GM11168 (cell line): ENCODE data around the gene GCK.

Experiments used
- in situ Hi-C: fragments of 300-500 bp; cut with MboI; formaldehyde crosslinking; loops from one replicate; pipeline ENCODE4 v1.12.0; 2022; ENCODE audit warnings: low sequenced_read_pairs; ENCODE audit not compliant: unreplicated experiment

Gene GCK

DNA sequence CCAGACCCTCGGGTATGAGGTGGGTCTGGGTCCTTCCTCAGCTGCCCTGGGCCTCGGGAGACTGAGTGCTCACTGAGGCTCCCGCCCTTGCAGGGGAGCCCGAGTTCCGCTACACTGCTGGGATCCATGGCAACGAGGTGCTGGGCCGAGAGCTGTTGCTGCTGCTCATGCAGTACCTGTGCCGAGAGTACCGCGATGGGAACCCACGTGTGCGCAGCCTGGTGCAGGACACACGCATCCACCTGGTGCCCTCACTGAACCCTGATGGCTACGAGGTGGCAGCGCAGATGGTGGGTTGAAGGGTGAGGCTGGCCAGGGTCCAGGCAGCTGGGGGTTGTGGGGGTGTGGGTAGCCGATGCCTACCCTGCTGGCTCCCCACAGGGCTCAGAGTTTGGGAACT lies 77.5 kb downstream of the GCK start:
- in situ Hi-C loops, result no loop called here

DNA sequence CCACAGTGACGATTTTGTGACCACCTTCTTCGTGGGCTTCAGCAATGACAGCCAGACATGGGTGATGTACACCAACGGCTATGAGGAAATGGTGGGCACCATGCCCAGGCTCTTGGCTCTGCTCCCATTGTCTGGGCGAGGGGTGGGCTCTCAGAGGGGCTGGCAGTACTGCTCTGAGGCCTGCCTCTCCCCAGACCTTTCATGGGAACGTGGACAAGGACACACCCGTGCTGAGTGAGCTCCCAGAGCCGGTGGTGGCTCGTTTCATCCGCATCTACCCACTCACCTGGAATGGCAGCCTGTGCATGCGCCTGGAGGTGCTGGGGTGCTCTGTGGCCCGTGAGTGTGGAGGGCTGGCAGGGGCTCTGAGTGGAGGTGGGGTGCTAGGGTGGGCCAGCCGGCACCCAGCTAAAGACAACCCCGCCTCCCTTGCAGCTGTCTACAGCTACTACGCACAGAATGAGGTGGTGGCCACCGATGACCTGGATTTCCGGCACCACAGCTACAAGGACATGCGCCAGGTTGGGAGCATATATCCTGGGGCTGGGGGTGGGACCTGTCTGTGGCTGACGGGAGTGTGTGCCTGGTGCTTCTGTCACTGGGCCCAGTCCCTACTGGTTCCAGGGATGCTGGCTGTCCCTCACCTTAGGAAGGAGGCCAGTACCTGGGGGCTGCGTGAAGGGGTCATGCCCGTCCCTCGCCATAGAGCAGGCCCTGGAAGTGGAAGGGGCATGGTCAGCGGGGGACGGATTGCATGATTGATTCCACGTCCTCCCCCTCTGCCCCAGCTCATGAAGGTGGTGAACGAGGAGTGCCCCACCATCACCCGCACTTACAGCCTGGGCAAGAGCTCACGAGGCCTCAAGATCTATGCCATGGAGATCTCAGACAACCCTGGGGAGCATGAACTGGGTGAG lies 78.3 kb downstream of the GCK start:
- in situ Hi-C loops, result no loop called here

DNA sequence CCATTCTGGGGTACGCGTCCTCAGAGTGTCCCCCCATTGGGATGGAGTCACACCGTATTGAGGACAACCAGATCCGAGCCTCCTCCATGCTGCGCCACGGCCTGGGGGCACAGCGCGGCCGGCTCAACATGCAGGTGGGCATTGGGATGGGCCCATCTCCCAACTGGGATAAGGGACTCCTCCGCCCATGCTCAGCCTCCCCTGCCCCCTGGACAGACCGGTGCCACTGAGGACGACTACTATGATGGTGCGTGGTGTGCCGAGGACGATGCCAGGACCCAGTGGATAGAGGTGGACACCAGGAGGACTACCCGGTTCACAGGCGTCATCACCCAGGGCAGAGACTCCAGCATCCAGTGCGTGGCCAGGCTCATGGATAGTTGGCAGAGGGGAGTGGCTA lies 79.2 kb downstream of the GCK start:
- in situ Hi-C loops, result no loop called here

DNA sequence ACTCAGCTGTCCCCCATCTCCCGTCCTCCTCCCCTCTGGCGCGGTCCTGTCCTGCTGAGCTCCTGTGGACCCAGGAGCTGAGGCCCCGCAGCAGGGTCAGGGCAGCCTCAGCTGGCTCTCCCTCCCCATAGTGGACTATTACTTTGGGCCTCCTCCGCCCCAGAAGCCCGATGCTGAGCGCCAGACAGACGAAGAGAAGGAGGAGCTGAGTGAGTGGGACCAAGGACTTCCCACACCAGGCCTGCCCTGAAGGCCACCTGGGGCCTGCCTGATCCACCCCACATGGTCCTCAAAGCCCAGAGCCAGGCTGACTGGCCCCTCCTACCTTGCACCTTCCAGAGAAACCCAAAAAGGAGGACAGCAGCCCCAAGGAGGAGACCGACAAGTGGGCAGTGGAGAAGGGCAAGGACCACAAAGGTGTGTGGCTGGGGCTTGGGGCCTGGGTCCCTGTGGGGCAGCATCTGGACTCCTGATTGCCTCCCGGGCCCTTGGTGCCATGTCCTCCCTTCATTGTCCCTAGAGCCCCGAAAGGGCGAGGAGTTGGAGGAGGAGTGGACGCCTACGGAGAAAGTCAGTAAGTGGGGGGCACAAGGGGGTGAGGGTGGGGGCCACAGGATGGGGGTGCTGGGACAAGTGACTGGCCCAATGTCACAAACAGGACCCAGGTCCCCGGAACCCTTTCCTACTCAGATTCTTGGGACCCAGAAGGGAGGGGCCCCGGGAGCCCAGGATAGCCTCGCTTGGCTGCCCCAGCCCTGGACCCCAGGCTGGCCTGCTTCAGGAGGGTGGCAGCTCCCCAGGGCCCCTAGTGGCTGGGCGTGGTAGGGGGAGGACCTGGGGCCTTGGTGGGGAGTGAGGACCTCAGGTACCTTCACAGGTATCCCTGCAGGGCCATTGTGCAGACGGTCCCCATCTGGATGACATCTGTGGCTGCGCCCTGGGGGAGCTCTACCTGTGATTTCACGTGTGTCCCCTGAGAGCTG lies 80.2 kb downstream of the GCK start:
- in situ Hi-C loops, result no loop called here

DNA sequence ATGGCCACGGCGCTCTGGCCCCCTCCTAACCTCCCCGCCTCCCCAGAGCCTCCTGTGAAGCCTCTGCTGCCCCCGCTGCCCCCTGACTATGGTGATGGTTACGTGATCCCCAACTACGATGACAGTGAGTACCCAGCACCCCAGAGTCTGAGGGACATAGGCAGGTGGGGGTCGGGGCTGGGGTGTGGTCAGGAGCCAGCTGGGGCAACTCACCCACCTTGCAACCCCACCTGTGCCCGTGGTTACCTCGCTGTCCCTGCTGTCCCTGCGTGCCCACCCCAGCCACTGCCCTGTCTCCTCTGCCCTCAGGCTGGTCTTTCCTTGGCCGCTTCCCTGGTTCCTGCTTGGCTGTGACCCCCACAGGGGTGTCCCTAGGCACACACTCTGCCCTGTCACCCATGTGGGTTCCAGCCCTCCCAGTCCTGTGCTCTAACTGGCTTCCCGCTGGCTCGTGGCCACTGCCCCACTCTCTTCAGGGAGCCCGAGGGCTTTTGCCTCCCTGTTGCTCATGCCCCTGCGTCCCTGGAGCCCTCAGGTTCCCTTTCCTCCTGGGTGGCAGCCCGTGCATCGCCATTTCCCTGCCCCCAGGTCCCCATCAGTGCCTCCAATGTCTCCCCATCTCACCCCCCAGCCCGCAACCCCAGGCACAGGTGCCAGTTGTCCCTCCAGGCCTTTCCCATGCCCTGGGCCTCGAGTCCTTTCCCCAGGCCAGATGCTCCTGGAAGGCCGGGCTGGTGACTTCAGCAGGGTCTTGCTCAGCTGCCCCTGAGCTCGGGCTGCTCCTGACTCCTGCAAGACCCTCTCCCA lies 81.1 kb downstream of the GCK start:
- in situ Hi-C loops, result no loop called here

DNA sequence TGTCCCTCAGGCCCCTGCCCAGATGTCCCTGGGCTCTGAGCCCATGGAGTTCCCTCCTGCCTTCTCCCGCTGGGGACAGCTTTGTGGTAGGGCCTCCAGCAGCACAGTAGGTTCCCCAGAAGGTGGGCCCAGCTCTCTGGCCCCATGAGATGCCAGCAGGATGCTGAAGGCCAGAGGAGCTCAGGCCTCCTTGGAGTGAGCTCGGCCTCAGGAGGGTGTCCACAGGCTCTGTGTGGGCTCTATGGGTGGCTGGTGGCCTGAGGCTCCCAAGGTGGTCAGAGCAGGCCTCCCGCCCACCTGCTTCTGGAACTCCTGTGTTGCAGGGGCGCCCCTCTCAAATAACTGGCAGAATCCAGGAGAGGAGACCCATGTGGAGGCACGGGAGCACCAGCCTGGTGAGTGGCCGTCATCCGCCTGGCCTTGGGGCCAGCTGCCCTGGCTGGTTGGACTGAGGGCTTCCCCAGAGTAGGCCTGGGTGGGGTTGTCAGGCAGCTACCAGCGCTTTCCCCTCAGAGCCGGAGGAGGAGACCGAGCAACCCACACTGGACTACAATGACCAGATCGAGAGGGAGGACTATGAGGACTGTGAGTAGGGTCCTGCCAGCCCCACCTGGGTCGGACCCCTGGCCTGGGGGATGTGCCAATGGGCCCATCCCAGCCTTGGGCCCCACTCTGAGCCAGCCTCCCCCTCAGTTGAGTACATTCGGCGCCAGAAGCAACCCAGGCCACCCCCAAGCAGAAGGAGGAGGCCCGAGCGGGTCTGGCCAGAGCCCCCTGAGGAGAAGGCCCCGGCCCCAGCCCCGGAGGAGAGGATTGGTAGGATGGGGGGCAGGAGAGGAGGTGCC lies 81.9 kb downstream of the GCK start:
- in situ Hi-C loops, result no loop called here

DNA sequence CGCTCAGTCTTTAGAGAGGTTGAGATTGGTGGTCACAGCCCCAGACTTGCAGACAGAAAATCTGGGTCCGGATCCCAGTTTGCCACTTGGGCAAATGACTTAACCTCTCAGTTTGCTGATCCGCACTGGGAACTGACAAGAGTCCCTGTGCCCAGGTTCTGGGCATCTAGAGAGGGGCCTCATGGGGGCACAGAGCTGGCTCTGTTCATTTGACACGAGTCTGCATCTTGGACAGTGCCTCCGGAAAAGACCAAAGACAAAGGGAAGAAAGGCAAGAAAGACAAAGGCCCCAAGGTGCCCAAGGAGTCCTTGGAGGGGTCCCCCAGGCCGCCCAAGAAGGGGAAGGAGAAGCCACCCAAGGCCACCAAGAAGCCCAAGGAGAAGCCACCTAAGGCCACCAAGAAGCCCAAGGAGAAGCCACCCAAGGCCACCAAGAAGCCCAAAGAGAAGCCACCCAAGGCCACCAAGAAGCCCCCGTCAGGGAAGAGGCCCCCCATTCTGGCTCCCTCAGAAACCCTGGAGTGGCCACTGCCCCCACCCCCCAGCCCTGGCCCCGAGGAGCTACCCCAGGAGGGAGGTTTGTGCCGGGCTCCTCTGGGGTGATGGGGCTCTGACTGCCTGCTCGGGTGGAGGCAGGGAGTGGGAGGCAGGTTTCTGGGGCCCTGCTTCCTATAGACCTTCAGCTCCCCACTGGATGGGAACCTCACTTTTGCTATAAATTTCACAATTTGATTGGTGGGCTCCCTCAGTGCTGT lies 82.8 kb downstream of the GCK start:
- in situ Hi-C loops, result no loop called here

DNA sequence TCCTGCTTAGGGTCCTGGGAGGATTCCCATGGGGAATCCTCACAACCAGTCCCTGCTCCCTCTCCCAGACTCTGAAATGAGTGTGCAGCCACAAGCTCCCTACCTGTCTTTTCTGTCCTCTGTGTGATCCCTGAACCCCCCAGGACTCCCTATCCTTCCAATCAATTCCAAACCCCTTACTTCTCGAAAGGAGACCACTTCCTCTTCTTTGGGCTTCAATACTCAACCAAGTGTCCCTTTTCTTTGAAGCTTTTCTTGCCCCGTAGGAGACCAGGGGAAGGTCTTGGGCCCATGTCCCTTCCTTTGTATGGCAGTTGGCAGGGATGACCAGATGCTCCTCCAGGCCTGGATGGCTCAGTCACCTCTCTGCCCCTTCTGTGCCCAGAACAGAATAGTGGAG lies 83.4 kb downstream of the GCK start:
- in situ Hi-C loops, result no loop called here

DNA sequence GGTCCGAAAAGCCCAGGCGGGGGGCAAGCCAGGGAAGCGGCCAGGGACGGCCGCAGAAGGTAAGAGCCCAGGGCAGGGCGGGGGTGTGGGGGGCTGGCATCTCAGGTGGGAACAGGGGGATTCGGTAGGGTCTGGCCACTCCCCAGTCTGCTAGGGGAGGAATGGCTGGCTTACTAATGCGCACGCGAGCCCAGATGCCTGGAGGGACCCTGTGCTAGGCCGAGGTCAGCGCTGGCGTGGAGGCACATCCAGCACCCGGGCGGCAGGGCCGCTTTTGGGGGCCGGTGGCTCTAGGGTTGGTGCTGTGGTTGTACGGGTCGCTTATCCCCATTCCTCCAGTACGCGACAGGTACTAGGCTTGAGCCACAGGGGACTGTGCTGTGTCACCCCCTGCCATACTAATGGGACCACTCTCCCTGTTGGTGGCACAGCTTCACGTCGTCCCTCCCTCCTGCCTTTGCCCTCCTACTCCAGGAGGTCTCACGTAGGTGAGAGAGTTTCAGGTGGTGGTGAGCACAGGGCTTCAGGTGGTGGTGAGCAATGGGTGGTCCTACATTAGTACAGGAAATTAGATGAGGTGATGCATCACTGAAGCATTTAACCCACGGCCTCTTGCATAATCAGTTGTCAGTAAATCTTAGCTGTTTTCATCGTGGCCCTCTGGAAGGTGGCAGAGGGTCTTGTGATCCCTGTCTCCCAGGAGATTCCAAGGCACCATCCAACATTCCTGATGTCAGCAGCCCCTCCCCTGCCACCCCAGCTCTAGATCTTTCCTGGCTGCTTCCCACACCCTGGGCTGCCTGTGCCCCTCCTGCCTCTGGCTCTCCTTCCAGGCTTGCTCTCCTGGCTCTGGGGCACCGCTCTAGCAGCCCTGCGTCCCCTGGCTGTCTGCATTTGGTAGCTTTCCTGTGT lies 84.1 kb downstream of the GCK start:
- in situ Hi-C loops, result no loop called here

DNA sequence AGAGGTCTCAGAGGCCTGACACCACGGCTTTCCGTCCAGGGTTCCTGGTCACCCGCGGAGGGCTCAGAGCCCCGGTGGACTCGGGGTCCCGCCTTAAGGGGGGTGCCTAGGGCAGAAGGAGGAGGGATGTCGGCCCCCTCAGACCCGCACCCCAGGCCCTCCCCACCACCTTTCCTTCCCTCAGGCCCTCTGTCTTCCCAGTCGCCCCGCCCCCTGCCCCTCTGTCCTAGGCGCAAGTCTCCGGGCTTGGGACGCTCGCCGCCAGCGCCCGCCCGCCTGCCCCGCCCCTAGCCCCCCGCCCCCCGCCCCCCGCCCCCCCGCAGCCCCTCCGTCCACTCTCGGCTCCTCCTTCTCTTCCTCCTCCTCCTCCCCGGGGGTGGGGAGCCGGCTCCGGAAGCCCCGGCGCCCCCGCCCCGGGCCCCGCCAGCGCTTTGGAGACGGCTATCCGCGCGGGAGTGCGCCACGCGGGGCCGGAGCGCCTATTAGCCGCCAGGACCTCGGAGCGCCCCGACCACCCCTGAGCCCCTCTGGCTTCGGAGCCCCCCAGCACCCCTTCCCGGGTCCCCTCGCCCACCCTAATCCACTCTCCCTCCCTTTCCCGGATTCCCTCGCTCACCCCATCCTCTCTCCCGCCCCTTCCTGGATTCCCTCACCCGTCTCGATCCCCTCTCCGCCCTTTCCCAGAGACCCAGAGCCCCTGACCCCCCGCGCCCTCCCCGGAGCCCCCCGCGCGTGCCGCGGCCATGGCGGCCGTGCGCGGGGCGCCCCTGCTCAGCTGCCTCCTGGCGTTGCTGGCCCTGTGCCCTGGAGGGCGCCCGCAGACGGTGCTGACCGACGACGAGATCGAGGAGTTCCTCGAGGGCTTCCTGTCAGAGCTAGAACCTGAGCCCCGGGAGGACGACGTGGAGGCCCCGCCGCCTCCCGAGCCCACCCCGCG lies 85.0 kb downstream of the GCK start, which contains the start of gene AEBP1:
AEBP1 (plus strand) TSS at position 423 of the 937 bp plus-strand sequence; CDS start at position 744, 321 bp downstream.
- in situ Hi-C loops, result no loop called here

DNA sequence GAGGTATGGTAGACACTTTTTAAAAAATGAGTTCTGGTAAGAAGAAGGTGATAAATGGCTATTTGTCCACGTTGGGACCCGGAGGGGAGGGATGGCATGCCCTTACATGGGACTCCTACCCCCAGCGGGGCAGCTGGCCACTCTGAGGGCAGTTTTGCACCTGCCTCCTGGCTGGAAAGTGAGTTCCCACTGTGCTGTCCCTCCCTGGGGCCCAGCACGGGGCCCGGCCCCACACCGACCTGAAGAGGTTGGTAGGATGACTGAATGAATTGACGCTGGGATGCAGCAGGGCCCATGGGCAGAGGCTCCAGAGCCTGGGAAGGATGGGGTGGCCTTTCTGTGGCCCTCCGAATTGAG lies 85.7 kb downstream of the GCK start:
- in situ Hi-C loops, result no loop called here

DNA sequence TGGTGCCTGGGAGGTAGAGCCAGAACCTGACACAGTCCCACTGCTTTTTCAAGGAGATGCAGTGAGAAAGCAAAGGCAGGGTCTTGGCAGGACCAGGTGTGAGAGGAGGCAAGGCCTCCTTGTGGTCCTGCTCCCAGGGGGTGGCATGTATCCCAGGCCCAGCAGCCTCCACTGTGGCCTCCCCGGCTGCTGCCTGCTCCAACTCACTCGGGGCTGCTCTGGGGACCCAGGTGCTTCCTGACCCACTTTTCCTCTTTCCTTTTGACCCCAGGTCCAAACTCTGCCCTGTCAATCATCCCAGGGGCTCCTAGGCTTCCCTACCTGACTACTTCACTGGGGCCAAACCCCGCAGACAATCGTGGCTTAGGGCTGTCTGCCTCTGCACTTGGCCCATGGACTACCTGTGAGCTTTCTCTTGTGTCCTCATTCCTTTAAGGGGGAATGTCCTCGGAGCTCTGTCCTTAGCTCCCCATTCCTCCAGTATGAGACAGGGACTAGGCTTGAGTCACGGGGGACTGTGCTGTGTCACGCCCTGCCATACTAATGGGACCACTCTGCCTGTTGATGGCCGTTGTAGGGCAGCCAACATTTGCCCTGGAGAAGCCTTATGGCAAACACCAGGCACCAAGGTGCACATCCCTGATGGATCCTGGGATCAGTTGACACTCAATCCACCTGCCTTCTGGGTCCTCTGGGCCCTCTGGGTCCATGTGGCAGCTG lies 86.2 kb downstream of the GCK start:
- in situ Hi-C loops, result no loop called here

DNA sequence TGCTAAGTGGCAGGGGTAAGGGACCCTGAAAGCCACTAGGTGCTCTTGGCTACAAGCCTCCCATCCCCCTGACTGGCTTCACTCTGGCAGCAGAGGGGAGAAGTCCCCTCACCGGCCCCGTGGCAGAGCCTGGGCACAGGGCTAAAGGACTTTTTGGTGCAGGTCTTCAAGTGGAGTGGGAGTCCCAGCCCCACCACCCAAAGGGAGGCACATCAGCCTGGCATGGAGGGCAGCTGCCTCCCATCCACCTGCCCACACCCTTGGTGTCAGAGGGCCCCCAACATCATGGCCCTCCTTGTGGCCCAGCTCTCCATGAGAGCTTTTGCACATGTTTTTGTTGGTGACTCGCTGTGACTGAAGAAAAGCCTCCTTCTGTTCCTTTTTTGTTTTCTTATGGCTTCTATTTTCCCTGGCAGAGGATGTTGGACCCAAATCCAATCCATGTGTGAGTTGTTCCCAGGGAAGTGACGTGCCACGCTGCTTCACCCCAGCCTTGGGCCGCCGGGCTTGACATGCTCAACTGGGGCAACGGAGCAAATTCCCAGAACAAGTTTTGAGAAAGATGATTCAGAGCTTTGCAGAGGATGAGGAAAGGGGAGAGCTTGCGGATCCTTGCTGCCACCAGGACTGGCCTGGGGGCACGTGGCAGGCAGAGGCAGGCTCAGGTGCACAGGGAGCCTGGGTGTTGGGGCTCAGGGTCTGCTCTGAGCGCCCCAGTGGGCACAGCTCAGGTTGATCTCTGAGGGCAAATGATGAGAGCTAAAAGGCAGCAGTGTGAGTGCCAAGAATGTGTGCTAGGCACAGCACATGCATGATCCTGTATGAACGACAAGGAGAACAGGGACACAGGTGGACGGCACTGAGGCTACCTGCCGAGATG lies 87.0 kb downstream of the GCK start:
- in situ Hi-C loops, result no loop called here

DNA sequence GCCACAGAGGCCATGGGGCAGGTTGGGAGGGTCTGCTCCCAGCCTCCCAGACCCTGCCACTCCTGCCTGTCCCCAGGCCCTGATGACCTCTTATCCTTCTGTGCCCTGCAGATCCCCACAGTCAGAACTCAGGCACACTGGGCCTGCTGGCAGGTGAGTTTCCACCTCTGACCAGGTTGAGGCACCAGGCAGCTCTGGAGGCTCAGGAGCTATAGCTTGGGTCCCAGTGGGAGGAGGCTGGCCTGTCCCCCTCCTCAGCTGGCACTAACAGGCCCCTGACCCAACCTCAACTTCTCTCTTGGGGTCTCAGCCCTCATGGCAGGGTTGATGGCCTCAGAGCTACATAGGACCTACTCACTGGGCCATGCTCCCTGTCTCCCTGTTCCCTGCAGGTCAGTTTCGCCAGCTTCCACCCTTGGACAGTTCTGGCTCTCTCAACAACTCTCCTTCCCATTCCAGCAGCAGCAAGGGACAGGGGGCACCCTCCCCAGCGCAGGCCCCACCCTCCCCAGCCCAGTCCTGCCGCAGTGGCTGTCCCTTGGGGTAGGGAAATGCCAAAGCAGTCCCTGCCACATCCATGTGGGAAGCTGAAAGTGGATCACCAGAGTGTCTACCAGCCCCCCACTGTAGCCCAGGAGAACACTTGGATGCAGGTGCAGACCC lies 87.8 kb downstream of the GCK start:
- in situ Hi-C loops, result no loop called here
